ENCODE results near the gene OR51A2.

Gene OR51A2

GRCh38 chr11:4960877-4961276, 5.4 kb upstream of the OR51A2 start:
- H3K9ac ChIP-seq = no peak overlapping the region
- H3K9me3 ChIP-seq (replicated peaks in 1 of 11) = peaks cover 0 to 3% (median 0%) of the 10 kb centered on the region in 11 experiments; a peak in 1 of 22 replicates
- H3K27ac ChIP-seq = no peak overlapping the region
- H3K4me1 ChIP-seq = no peaks in the 10 kb centered on the region
- no peak for TF ChIP-seq Cebpa-rat (IDR thresholded peaks at IDR 0.05)
- H3K4me3 ChIP-seq = no peak overlapping the region
- no peaks in the 10 kb centered on the region for H4K20me1 ChIP-seq
- H3K36me3 ChIP-seq = no peaks in the 10 kb centered on the region
- H3K4me2 ChIP-seq = no peak overlapping the region
- H3K27me3 ChIP-seq = no peaks in the 10 kb centered on the region

GRCh38 chr11:4957396-4957795, 1.9 kb upstream of the OR51A2 start:
- Histone ChIP-seq H3K9me3 (replicated peaks in 1 of 11) (no peaks in the 10 kb centered on the region), H3K27me3 (no peaks in the 10 kb centered on the region), H3K4me3 (no peak overlapping the region), H3K27ac (no peak overlapping the region), H3K4me1 (no peaks in the 10 kb centered on the region), H3K9ac (no peak overlapping the region), H3K36me3 (no peaks in the 10 kb centered on the region), H4K20me1 (no peaks in the 10 kb centered on the region), H3K4me2 (no peak overlapping the region)
- TF ChIP-seq Cebpa-rat (IDR thresholded peaks at IDR 0.05) = no peak

- H3K9ac ChIP-seq = no peak within 1 kb of the TSS
- no peaks in the 10 kb centered on the region for H3K27me3 ChIP-seq
- no peak within 1 kb of the TSS for H3K4me2 ChIP-seq
- no peak for TF ChIP-seq Cebpa-rat (IDR thresholded peaks at IDR 0.05)
- no peaks in the 10 kb centered on the region for H3K4me1 ChIP-seq
- no peaks in the 10 kb centered on the region for H4K20me1 ChIP-seq
- no peak within 1 kb of the TSS for H3K27ac ChIP-seq
- H3K36me3 ChIP-seq = no peaks in the 10 kb centered on the region
- no peak within 1 kb of the TSS for H3K4me3 ChIP-seq
- H3K9me3 ChIP-seq (replicated peaks in 1 of 11) = no peaks in the 10 kb centered on the region
These were observed 8.0 kb downstream of the OR51A2 start, which contains the start of gene OR51A4 for GRCh38 chr11:4947505-4947904. Gene OR51A4 (minus strand): TSS chr11:4947605. CDS start chr11:4947100, 505 bp downstream.

- no peaks in the 10 kb centered on the region for H3K36me3 ChIP-seq
- H3K27ac ChIP-seq = no peak overlapping the region
- no peak overlapping the region for H3K9ac ChIP-seq
- H3K4me3 ChIP-seq = no peak overlapping the region
- no peak for TF ChIP-seq Cebpa-rat (IDR thresholded peaks at IDR 0.05)
- H3K9me3 ChIP-seq (replicated peaks in 1 of 11) = no peaks in the 10 kb centered on the region
- no peaks in the 10 kb centered on the region for H3K4me1 ChIP-seq
- no peak overlapping the region for H3K4me2 ChIP-seq
- H4K20me1 ChIP-seq = no peaks in the 10 kb centered on the region
- no peaks in the 10 kb centered on the region for H3K27me3 ChIP-seq
These were observed 18.8 kb downstream of the OR51A2 start for GRCh38 chr11:4936745-4937144.

GRCh38 chr11:4932751-4933150, 22.8 kb downstream of the OR51A2 start:
- H3K4me2 ChIP-seq = no peak overlapping the region
- H4K20me1 ChIP-seq = no peaks in the 10 kb centered on the region
- no peak for TF ChIP-seq Cebpa-rat (IDR thresholded peaks at IDR 0.05)
- no peaks in the 10 kb centered on the region for H3K36me3 ChIP-seq
- no peaks in the 10 kb centered on the region for H3K9me3 ChIP-seq (replicated peaks in 1 of 11)
- H3K4me1 ChIP-seq = no peaks in the 10 kb centered on the region
- no peak overlapping the region for H3K27ac ChIP-seq
- H3K27me3 ChIP-seq = no peaks in the 10 kb centered on the region
- no peak overlapping the region for H3K9ac ChIP-seq
- H3K4me3 ChIP-seq = no peak overlapping the region

- H3K9ac ChIP-seq = no peak overlapping the region
- H3K27ac ChIP-seq = no peak overlapping the region
- no peaks in the 10 kb centered on the region for H3K9me3 ChIP-seq (replicated peaks in 1 of 11)
- H3K4me2 ChIP-seq = no peak overlapping the region
- H3K4me3 ChIP-seq = no peak overlapping the region
- H3K27me3 ChIP-seq = no peaks in the 10 kb centered on the region
- H4K20me1 ChIP-seq = no peaks in the 10 kb centered on the region
- H3K4me1 ChIP-seq = no peaks in the 10 kb centered on the region
- H3K36me3 ChIP-seq = no peaks in the 10 kb centered on the region
- TF ChIP-seq Cebpa-rat (IDR thresholded peaks at IDR 0.05) = no peak
These were observed 28.9 kb downstream of the OR51A2 start for GRCh38 chr11:4926608-4927007.

GRCh38 chr11:4924239-4924638, 31.3 kb downstream of the OR51A2 start, which contains the start of gene OR51G1:
Gene OR51G1 (minus strand): TSS chr11:4924339. CDS start chr11:4924339, 0 bp downstream.
- Histone ChIP-seq H3K27me3 (no peaks in the 10 kb centered on the region), H3K36me3 (no peaks in the 10 kb centered on the region), H3K9ac (no peak within 1 kb of the TSS), H3K4me2 (no peak within 1 kb of the TSS), H3K4me1 (no peaks in the 10 kb centered on the region), H3K27ac (no peak within 1 kb of the TSS), H3K9me3 (replicated peaks in 1 of 11) (no peaks in the 10 kb centered on the region), H4K20me1 (no peaks in the 10 kb centered on the region), H3K4me3 (no peak within 1 kb of the TSS)
- no peak for TF ChIP-seq Cebpa-rat (IDR thresholded peaks at IDR 0.05)

GRCh38 chr11:4922304-4922703, 33.2 kb downstream of the OR51A2 start:
- H3K36me3 ChIP-seq = no peaks in the 10 kb centered on the region
- TF ChIP-seq Cebpa-rat (IDR thresholded peaks at IDR 0.05) = no peak
- no peaks in the 10 kb centered on the region for H4K20me1 ChIP-seq
- no peaks in the 10 kb centered on the region for H3K4me1 ChIP-seq
- H3K4me3 ChIP-seq = no peak overlapping the region
- no peak overlapping the region for H3K4me2 ChIP-seq
- no peaks in the 10 kb centered on the region for H3K9me3 ChIP-seq (replicated peaks in 1 of 11)
- H3K27ac ChIP-seq = no peak overlapping the region
- no peak overlapping the region for H3K9ac ChIP-seq
- H3K27me3 ChIP-seq = no peaks in the 10 kb centered on the region

GRCh38 chr11:4921796-4922195, 33.7 kb downstream of the OR51A2 start:
- Histone ChIP-seq H3K4me2 (no peak overlapping the region), H3K27me3 (no peaks in the 10 kb centered on the region), H3K9me3 (replicated peaks in 1 of 11) (no peaks in the 10 kb centered on the region), H3K27ac (no peak overlapping the region), H3K4me1 (no peaks in the 10 kb centered on the region), H4K20me1 (no peaks in the 10 kb centered on the region), H3K36me3 (no peaks in the 10 kb centered on the region), H3K9ac (no peak overlapping the region), H3K4me3 (no peak overlapping the region)
- no peak for TF ChIP-seq Cebpa-rat (IDR thresholded peaks at IDR 0.05)

GRCh38 chr11:4919250-4919649, 36.3 kb downstream of the OR51A2 start, which contains the start of gene OR51G2:
Gene OR51G2 (minus strand): TSS chr11:4919350. CDS start chr11:4915663, 3,687 bp downstream.
- no peak within 1 kb of the TSS for H3K4me3 ChIP-seq
- no peaks in the 10 kb centered on the region for H3K4me1 ChIP-seq
- no peak within 1 kb of the TSS for H3K4me2 ChIP-seq
- no peaks in the 10 kb centered on the region for H3K9me3 ChIP-seq (replicated peaks in 1 of 11)
- no peaks in the 10 kb centered on the region for H3K27me3 ChIP-seq
- no peaks in the 10 kb centered on the region for H4K20me1 ChIP-seq
- TF ChIP-seq Cebpa-rat (IDR thresholded peaks at IDR 0.05) = no peak
- no peak within 1 kb of the TSS for H3K9ac ChIP-seq
- H3K36me3 ChIP-seq = no peaks in the 10 kb centered on the region
- H3K27ac ChIP-seq = no peak within 1 kb of the TSS

Data from BLaER1 treated with 17β-estradiol and CSF1 and Interleukin-3, amounts not matched to agents 10 nM and 100 nM (cell line).